GM12878 (cell line): Measurements from ENCODE around the gene MAP1A. TPM values are rescaled to one million over a fixed set of nuclear protein-coding genes. Genes with fewer than 3 reads are reported as not detected.
A peak's percentile ranks its signal among the peaks of the same experiment; 100 is the strongest.

Source experiments
- ATAC-seq: fragments of 200-7000 bp; cut with Tn5 transposase; 3 replicates; pipeline ENCODE4 v1.9.1; 2020; ENCODE audit warnings: mild to moderate bottlenecking, moderate library complexity
- BruUV-seq: library from RNA; stranded (reverse); fragments of 400-500 nt; replicated peaks from 2 replicates; lab custom pipeline; 2021; lab: Mats Ljungman, UMichigan
- CTCF ChIA-PET: fragments of 300-600 bp; sonication (Branson Sonifier 250); formaldehyde crosslinking; extraction: SDS; loops from one replicate; lab custom pipeline; 2021; ENCODE audit warnings: inconsistent platforms; lab: Yijun Ruan, JAX
- POLR2A ChIA-PET: fragments of 350-600 bp; formaldehyde crosslinking; extraction: SDS; loops from one replicate; lab custom pipeline; 2021; ENCODE audit warnings: inconsistent platforms; lab: Charles Lee
- RAD21 ChIA-PET: fragments of 300-600 bp; sonication (Branson Sonifier 250); formaldehyde crosslinking; loops from one replicate; lab custom pipeline; 2023; ENCODE audit warnings: antibody characterized with exemption; ENCODE audit not compliant: unreplicated experiment; lab: Charles Lee
- SMC1A ChIA-PET: fragments of 300-600 bp; sonication (Branson Sonifier 250); formaldehyde crosslinking; loops from one replicate; lab custom pipeline; 2023; ENCODE audit not compliant: unreplicated experiment, uncharacterized antibody; lab: Charles Lee
- DNase-seq: peaks from one replicate; pipeline ENCODE4 v3.0.0-alpha.2; 2011; ENCODE audit warnings: low read depth, low spot score
- FAIRE-seq: peaks from 3 replicates; lab custom pipeline; 2011; peaks lifted over from hg19 to GRCh38; lab: Jason Lieb, UNC
- H2AFZ ChIP-seq: 2 replicates; pipeline ENCODE4 v1.6.0; 2011; ENCODE audit warnings: low read depth, low read length, control low read depth; ENCODE audit not compliant: control insufficient read depth
- H3K27ac ChIP-seq: 2 replicates; pipeline ENCODE4 v1.5.1; 2011; ENCODE audit warnings: control low read depth; ENCODE audit not compliant: control insufficient read depth, insufficient read depth
- H3K27me3 ChIP-seq, 2 experiments: replicated peaks in 1 of 2; 2 replicates each; pipeline versions ENCODE4 v1.6.0 to v1.6.1; 2011; ENCODE audit warnings: low read length in 1 of 2; ENCODE audit not compliant: control insufficient read depth in 2 of 2, insufficient read depth in 2 of 2
- H3K36me3 ChIP-seq, 2 experiments: 2 replicates each; pipeline ENCODE4 v1.5.1; 2011; ENCODE audit warnings: low read length in 1 of 2; ENCODE audit not compliant: control insufficient read depth in 2 of 2, insufficient read depth in 2 of 2
- H3K4me1 ChIP-seq: 2 replicates; pipeline ENCODE4 v1.6.1; 2011; ENCODE audit warnings: mild to moderate bottlenecking, low read length, moderate library complexity, mixed read lengths; ENCODE audit not compliant: control insufficient read depth, insufficient read depth
- H3K4me2 ChIP-seq: 2 replicates; pipeline ENCODE4 v1.6.0; 2011; ENCODE audit warnings: control low read depth; ENCODE audit not compliant: control insufficient read depth, insufficient read depth
- H3K4me3 ChIP-seq: fragments of 200-600 bp; sonication (generic); 2 replicates; pipeline ENCODE4 v1.5.1; 2016
- H3K79me2 ChIP-seq: 2 replicates; pipeline ENCODE4 v1.6.0; 2011; ENCODE audit warnings: low read length; ENCODE audit not compliant: control insufficient read depth, insufficient read depth
- H3K9ac ChIP-seq: 2 replicates; pipeline ENCODE4 v1.8.0; 2011; ENCODE audit warnings: low read length, control low read depth, mixed read lengths; ENCODE audit not compliant: control insufficient read depth, insufficient read depth
- H3K9me3 ChIP-seq: replicated peaks from 3 replicates; pipeline ENCODE4 v1.5.1; 2011; ENCODE audit warnings: mild to moderate bottlenecking, low read length; ENCODE audit not compliant: control insufficient read depth, insufficient read depth
- H4K20me1 ChIP-seq: 2 replicates; pipeline ENCODE4 v1.6.0; 2011; ENCODE audit not compliant: control insufficient read depth, insufficient read depth
- BACH1 ChIP-seq: fragments of 450-650 bp; IDR thresholded peaks from 2 replicates; pipeline ENCODE4 v1.6.1; 2017; ENCODE audit warnings: mild to moderate bottlenecking, borderline replicate concordance
- BCL11A ChIP-seq: IDR thresholded peaks from 2 replicates; pipeline ENCODE4 v1.6.1; 2011; ENCODE audit warnings: low read depth, low read length
- JUND ChIP-seq: IDR thresholded peaks from 2 replicates; pipeline ENCODE4 v1.6.1; 2012; ENCODE audit warnings: low read depth, mild to moderate bottlenecking, low read length, improper control_type of control experiment, moderate library complexity
- KLF5 ChIP-seq: fragments of 450-650 bp; IDR thresholded peaks from 2 replicates; pipeline ENCODE4 v1.6.1; 2014; ENCODE audit warnings: mild to moderate bottlenecking; ENCODE audit not compliant: partially characterized antibody
- MYC ChIP-seq: IDR thresholded peaks from 2 replicates; pipeline ENCODE4 v1.6.1; 2011; ENCODE audit warnings: mild to moderate bottlenecking, low read length, moderate library complexity, inconsistent platforms; ENCODE audit not compliant: insufficient read depth, insufficient replicate concordance, insufficient read length, severe bottlenecking
- NR2F1 ChIP-seq: fragments of 450-650 bp; conservative IDR thresholded peaks from 2 replicates; pipeline ENCODE4 v1.6.1; 2017; ENCODE audit warnings: mild to moderate bottlenecking
- RAD21 ChIP-seq: IDR thresholded peaks from 2 replicates; pipeline ENCODE4 v1.6.1; 2011; ENCODE audit warnings: mild to moderate bottlenecking, low read depth, low read length, moderate library complexity; ENCODE audit not compliant: insufficient read depth
- RBBP5 ChIP-seq: fragments of 200-600 bp; sonication (generic); conservative IDR thresholded peaks from 2 replicates; pipeline ENCODE4 v1.6.1; 2016
- RUNX3 ChIP-seq: IDR thresholded peaks from 2 replicates; pipeline ENCODE4 v1.6.1; 2012; ENCODE audit warnings: low read length, inconsistent platforms
- SMC3 ChIP-seq: IDR thresholded peaks from 2 replicates; pipeline ENCODE4 v1.6.1; 2011; ENCODE audit warnings: low read length, improper control_type of control experiment, borderline replicate concordance
- TBL1XR1 ChIP-seq: IDR thresholded peaks from 2 replicates; pipeline ENCODE4 v1.6.1; 2012; ENCODE audit warnings: low read depth, low read length, improper control_type of control experiment
- WGBS: methylation state at CpG from one replicate; pipeline ENCODE4 v1.1.6; 2016; ENCODE audit warnings: low lambda C conversion rate; ENCODE audit not compliant: insufficient replicate concordance, insufficient coverage; ENCODE audit errors: missing lambda C conversion rate; 5-methylcytosine and 5-hydroxymethylcytosine counted together
- in situ Hi-C: fragments of 300-500 bp; cut with MboI; formaldehyde crosslinking; loops from 9 replicates; pipeline ENCODE4 v1.14.3; 2018; ENCODE audit warnings: mixed read lengths
- intact Hi-C: fragments of 100-400 bp; cut with micrococcal nuclease; formaldehyde crosslinking; loops from one replicate; pipeline ENCODE4 v1.14.2; 2022; ENCODE audit not compliant: unreplicated experiment
- polyA plus RNA-seq, 11 experiments: library from polyadenylated mRNA; depleted of rRNA in 4 of 11; unstranded in 6 of 11; stranded (reverse) in 5 of 11; fragments of >200 nt; fragmentation: Nextera tagmentation in 4 of 11; fragmentation: Illumina TruSeq in 1 of 11; extraction: Ambion mirVana in 4 of 11; extraction: Trizol in 1 of 11; gene quantifications; 1 replicate in 1 of 11; 2 replicates in 10 of 11; pipeline versions ENCODE4 v1.2.1 to v1.2.3, GENCODE V29; 2011 to 2016; ENCODE audit warnings: inconsistent platforms in 2 of 11, missing spikeins in 2 of 11, low read depth in 1 of 11
- total RNA-seq, 4 experiments: library from RNA; depleted of rRNA in 3 of 4; stranded (reverse); fragments of >200 nt in 3 of 4; fragmentation: Illumina TruSeq in 1 of 4; extraction: Trizol in 1 of 4; gene quantifications; 2 replicates each; pipeline versions ENCODE4 v1.2.1 to v1.2.3, GENCODE V29; 2013 to 2021
- TF ChIP-seq, protein P1 (sequence below), 3 experiments: IDR thresholded peaks in 2 of 3; conservative IDR thresholded peaks in 1 of 3; 2 replicates each; pipeline ENCODE4 v1.5.1; 2011; ENCODE audit warnings: low read depth in 3 of 3, low read length in 3 of 3, mild to moderate bottlenecking in 3 of 3, control low read depth in 2 of 3, moderate library complexity in 2 of 3, inconsistent platforms in 1 of 3, mixed read lengths in 1 of 3; ENCODE audit not compliant: control insufficient read depth in 2 of 3, insufficient read depth in 1 of 3; ENCODE audit errors: extremely low read depth in 1 of 3
- TF ChIP-seq, protein P2 (sequence below): fragments of 450-650 bp; formaldehyde crosslinking; IDR thresholded peaks from 2 replicates; pipeline ENCODE4 v1.5.0; 2022; ENCODE audit warnings: mild to moderate bottlenecking, missing genetic modification characterization
- TF ChIP-seq, protein P3 (sequence below): fragments of 450-650 bp; IDR thresholded peaks from 2 replicates; pipeline ENCODE4 v1.6.1; 2018; ENCODE audit warnings: mild to moderate bottlenecking, low read depth, moderate library complexity; ENCODE audit not compliant: partially characterized antibody

MAP1A gene
- total and polyA plus RNA-seq, 10 of the 15 experiments (the other 5 are each of a cell fraction or from before 2014, with no cell fraction given): under 0.01 to 0.10 (median 0.05) TPM

- SMC1A ChIA-PET: interaction anchor here (0.5 to 3.9 kb wide), 12 partner anchors 9 to 143 kb away, joined by 3 to 26 read pairs (median 4); partner anchors contain the start of genes TP53BP1, TUBGCP4 and ZSCAN29
- H3K27ac ChIP-seq: no peak overlapping the region
- H3K79me2 ChIP-seq: no peaks in the 10 kb centered on the region
- intact Hi-C loops: loop anchor here (5.0 kb wide), 1 partner anchor 72 kb away; no protein-coding TSS in a partner anchor
- H3K9ac ChIP-seq: no peak overlapping the region
- CTCF ChIA-PET: interaction anchor here (0.8 to 8.3 kb wide), 41 partner anchors 9 to 289 kb away, joined by 3 to 88 read pairs (median 4); partner anchors contain the start of genes TP53BP1, TUBGCP4 and ZSCAN29
- no peak overlapping the region for H3K4me3 ChIP-seq
- FAIRE-seq (no peak), DNase-seq (no peak), ATAC-seq (no peak)
- H3K4me1 ChIP-seq: peaks cover 6% of the 10 kb centered on the region
- POLR2A ChIA-PET: interaction anchor here (0.5 to 2.6 kb wide), 2 partner anchors 21 to 311 kb away, joined by 3 to 11 read pairs; partner anchors contain the start of gene TP53BP1
- H3K36me3 ChIP-seq: no peaks in the 10 kb centered on the region
- WGBS: 32% methylated on average over 4 of the region's 4 CpGs
- RAD21 ChIA-PET: interaction anchor here (0.7 to 2.6 kb wide), 19 partner anchors 12 to 289 kb away, joined by 3 to 29 read pairs (median 4); no protein-coding TSS in a partner anchor
- H3K4me2 ChIP-seq: no peak overlapping the region
- no peaks in the 10 kb centered on the region for H3K9me3 ChIP-seq
- no TSS peak for BruUV-seq
- peaks cover 13 to 15% of the 10 kb centered on the region in 2 experiments; a peak in 3 of 4 replicates for H3K27me3 ChIP-seq
- in situ Hi-C loops: no loop called here
- no peaks in the 10 kb centered on the region for H4K20me1 ChIP-seq
- no peak overlapping the region for H2AFZ ChIP-seq
- TF ChIP-seq SMC3 (peak; percentile 44; the same call in 1 of the 2 replicates), JUND (no peak), NR2F1 (no peak), KLF5 (no peak), RBBP5 (no peak), TBL1XR1 (no peak), BACH1 (no peak), RAD21 (peak; percentile 74), BCL11A (no peak), MYC (no peak), RUNX3 (peak; percentile 9; the same call in 1 of the 2 replicates)
- TF ChIP-seq, protein P1, sequence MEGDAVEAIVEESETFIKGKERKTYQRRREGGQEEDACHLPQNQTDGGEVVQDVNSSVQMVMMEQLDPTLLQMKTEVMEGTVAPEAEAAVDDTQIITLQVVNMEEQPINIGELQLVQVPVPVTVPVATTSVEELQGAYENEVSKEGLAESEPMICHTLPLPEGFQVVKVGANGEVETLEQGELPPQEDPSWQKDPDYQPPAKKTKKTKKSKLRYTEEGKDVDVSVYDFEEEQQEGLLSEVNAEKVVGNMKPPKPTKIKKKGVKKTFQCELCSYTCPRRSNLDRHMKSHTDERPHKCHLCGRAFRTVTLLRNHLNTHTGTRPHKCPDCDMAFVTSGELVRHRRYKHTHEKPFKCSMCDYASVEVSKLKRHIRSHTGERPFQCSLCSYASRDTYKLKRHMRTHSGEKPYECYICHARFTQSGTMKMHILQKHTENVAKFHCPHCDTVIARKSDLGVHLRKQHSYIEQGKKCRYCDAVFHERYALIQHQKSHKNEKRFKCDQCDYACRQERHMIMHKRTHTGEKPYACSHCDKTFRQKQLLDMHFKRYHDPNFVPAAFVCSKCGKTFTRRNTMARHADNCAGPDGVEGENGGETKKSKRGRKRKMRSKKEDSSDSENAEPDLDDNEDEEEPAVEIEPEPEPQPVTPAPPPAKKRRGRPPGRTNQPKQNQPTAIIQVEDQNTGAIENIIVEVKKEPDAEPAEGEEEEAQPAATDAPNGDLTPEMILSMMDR (IDR thresholded peaks at IDR 0.05 in 2 of 3, conservative IDR thresholded peaks at IDR 0.05 in 1 of 3; ENCODE audit: control insufficient read depth in 2 of 3, extremely low read depth in 1 of 3, insufficient read depth in 1 of 3, low read depth in 3 of 3, low read length in 3 of 3): peak; percentile 66 to 69 (median 68)
- TF ChIP-seq, protein P2, sequence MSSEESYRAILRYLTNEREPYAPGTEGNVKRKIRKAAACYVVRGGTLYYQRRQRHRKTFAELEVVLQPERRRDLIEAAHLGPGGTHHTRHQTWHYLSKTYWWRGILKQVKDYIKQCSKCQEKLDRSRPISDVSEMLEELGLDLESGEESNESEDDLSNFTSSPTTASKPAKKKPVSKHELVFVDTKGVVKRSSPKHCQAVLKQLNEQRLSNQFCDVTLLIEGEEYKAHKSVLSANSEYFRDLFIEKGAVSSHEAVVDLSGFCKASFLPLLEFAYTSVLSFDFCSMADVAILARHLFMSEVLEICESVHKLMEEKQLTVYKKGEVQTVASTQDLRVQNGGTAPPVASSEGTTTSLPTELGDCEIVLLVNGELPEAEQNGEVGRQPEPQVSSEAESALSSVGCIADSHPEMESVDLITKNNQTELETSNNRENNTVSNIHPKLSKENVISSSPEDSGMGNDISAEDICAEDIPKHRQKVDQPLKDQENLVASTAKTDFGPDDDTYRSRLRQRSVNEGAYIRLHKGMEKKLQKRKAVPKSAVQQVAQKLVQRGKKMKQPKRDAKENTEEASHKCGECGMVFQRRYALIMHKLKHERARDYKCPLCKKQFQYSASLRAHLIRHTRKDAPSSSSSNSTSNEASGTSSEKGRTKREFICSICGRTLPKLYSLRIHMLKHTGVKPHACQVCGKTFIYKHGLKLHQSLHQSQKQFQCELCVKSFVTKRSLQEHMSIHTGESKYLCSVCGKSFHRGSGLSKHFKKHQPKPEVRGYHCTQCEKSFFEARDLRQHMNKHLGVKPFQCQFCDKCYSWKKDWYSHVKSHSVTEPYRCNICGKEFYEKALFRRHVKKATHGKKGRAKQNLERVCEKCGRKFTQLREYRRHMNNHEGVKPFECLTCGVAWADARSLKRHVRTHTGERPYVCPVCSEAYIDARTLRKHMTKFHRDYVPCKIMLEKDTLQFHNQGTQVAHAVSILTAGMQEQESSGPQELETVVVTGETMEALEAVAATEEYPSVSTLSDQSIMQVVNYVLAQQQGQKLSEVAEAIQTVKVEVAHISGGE: no peak
- TF ChIP-seq, protein P3, sequence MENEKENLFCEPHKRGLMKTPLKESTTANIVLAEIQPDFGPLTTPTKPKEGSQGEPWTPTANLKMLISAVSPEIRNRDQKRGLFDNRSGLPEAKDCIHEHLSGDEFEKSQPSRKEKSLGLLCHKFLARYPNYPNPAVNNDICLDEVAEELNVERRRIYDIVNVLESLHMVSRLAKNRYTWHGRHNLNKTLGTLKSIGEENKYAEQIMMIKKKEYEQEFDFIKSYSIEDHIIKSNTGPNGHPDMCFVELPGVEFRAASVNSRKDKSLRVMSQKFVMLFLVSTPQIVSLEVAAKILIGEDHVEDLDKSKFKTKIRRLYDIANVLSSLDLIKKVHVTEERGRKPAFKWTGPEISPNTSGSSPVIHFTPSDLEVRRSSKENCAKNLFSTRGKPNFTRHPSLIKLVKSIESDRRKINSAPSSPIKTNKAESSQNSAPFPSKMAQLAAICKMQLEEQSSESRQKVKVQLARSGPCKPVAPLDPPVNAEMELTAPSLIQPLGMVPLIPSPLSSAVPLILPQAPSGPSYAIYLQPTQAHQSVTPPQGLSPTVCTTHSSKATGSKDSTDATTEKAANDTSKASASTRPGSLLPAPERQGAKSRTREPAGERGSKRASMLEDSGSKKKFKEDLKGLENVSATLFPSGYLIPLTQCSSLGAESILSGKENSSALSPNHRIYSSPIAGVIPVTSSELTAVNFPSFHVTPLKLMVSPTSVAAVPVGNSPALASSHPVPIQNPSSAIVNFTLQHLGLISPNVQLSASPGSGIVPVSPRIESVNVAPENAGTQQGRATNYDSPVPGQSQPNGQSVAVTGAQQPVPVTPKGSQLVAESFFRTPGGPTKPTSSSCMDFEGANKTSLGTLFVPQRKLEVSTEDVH: no peak
Observed at GRCh38 chr15:43514241-43515057, 3.0 kb upstream of the MAP1A start.
